Activated T-cell treated with anti-CD3 and anti-CD28 coated beads for 1 hour (primary cell): ENCODE results near the gene LY6G5C.

Source experiments
- DNase-seq: peaks from one replicate; pipeline ENCODE4 v3.0.0-alpha.2; 2020; ENCODE audit warnings: low read depth

LY6G5C gene

GRCh38 chr6:31639449-31639861 lies 41.4 kb downstream of the LY6G5C start:
- no peak for DNase-seq

GRCh38 chr6:31639043-31639442 lies 41.8 kb downstream of the LY6G5C start:
- DNase-seq = no peak

DNA sequence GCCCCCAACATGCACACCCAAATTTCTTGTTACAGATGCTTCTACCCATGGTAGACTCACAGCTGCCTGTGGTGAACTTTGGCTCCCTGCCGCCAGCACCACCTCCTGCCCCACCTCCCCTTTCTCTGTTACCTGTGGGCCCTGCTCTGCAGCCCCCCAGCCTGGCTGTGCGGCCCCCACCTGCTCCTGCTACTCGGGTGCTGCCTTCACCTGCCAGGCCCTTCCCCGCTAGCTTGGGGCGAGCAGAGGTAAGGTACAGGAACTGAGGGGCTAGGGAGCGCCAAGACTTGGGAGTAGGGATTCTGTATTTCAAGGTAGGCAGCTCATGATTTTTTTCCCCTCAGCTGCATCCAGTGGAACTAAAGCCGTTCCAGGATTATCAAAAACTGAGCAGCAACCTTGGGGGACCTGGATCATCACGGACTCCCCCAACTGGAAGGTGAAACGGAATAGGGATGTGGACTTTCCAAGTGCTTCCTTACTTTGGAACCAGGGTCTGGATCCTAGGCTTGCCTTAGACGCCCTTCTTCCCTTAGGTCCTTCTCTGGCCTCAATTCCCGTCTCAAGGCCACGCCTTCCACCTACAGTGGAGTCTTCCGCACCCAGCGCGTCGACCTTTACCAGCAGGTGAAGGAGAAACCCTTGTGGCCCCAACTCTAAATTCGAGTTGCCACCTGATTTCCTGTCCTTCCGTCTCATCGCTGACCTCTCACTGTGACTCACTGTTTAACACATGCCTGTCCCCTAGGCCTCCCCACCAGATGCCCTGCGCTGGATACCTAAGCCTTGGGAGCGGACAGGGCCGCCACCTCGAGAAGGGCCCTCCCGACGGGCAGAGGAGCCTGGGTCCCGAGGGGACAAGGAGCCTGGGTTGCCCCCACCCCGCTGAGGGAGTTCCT lies 43.9 kb downstream of the LY6G5C start:
- no peak for DNase-seq

DNA sequence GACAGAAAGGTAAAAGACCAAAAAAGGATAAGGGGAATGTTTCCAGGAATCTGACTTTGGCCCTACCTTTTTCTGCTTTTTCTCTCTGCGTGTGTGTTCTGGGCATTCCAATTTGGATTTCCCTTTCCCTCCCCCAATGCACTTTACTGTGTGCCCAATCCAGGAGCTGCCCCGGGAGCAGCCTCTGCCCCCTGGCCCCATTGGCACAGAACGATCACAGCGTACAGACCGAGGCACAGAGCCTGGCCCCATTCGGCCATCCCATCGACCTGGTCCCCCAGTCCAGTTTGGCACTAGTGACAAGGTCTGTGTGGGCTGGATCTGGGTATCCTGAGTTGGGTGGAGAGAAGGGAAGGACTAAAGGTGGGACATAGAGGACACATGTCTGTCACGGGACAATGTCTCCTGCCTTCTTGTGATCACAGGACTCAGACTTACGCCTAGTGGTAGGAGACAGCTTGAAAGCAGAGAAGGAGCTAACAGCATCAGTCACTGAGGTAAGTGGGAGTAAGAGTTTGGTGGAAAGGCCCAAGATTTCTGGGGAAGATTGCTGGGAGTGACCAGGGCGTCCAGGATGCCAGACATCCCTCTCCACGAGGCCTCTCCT lies 45.8 kb downstream of the LY6G5C start:
- no peak for DNase-seq

DNA sequence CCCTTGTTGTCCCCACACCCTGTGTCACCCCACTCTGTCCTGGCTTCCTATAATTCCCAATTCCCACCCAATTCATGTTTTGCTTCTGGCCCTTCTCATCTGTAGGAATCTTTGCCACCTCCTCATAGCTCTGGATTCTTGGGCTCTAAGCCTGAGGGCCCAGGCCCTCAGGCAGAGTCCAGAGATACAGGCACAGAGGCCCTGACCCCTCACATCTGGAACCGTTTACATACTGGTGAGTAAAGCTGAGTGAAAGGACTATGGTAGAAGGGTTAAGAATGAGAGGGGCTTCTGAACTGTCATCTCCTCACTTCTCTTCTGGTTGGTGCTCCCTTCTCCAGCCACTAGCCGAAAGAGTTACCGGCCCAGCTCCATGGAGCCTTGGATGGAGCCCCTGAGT lies 46.7 kb downstream of the LY6G5C start:
- DNase-seq = no peak

- DNase-seq = no peak
Observed at GRCh38 chr6:31633447-31633846, 47.4 kb downstream of the LY6G5C start.

DNA sequence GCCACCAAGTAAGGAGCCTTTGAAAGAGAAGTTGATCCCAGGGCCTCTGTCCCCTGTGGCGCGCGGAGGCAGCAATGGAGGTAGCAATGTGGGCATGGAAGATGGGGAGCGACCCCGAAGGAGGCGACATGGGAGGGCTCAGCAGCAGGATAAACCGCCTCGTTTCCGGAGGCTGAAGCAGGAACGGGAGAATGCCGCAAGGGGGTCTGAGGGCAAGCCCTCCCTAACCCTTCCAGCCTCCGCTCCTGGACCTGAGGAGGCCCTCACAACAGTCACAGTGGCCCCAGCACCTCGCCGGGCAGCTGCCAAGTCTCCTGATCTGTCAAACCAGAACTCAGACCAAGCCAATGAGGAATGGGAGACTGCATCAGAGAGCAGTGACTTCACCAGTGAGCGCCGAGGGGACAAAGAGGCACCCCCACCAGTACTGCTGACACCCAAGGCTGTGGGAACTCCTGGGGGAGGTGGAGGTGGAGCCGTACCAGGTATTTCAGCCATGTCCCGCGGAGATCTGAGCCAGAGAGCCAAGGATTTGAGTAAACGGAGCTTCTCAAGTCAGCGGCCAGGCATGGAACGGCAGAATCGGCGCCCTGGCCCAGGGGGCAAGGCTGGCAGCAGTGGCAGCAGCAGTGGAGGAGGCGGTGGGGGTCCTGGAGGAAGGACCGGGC lies 48.5 kb downstream of the LY6G5C start:
- no peak for DNase-seq

DNA sequence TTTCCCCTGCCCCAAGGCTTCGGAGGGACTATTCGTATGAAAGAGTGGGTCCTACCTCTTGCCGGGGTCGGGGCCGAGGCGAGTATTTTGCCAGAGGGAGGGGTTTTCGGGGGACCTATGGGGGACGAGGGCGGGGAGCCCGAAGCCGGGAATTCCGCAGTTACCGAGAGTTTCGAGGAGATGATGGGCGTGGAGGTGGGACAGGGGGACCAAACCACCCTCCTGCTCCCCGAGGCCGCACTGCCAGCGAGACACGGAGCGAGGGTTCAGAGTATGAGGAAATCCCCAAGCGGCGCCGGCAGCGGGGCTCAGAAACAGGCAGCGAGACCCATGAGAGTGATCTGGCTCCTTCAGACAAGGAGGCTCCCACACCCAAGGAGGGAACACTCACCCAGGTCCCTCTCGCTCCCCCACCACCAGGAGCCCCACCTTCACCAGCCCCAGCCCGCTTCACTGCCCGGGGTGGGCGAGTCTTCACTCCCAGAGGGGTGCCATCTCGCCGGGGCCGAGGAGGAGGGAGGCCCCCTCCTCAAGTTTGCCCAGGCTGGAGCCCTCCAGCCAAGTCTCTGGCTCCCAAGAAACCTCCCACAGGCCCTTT lies 49.1 kb downstream of the LY6G5C start:
- no peak for DNase-seq

DNA sequence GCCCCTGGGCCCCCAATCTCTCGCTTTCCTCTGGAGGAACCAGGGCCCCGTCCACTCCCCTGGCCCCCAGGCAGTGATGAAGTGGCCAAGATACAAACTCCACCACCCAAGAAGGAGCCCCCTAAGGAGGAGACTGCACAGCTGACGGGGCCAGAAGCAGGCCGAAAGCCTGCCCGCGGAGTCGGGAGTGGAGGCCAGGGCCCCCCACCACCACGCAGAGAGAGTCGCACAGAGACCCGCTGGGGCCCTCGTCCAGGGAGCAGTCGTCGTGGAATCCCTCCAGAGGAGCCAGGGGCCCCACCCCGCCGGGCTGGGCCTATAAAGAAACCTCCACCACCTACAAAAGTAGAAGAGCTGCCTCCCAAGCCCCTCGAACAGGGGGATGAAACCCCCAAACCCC lies 49.7 kb downstream of the LY6G5C start:
- DNase-seq = no peak

GRCh38 chr6:31630177-31630934 lies 50.5 kb downstream of the LY6G5C start:
- DNase-seq = no peak

GRCh38 chr6:31629014-31629413 lies 51.9 kb downstream of the LY6G5C start:
- DNase-seq = no peak

- no peak for DNase-seq
Observed at GRCh38 chr6:31627690-31628287, 53.1 kb downstream of the LY6G5C start.

- DNase-seq = no peak
Observed at GRCh38 chr6:31626952-31627351, 53.9 kb downstream of the LY6G5C start.
